HL-60 (cell line): ENCODE results near the gene CDC42BPG.

Experiments used
- GABPA ChIP-seq: IDR thresholded peaks from 2 replicates; pipeline ENCODE4 v1.6.1; 2012; ENCODE audit warnings: low read depth
- POLR2AphosphoS5 ChIP-seq: IDR thresholded peaks from 2 replicates; pipeline ENCODE4 v1.6.1; 2012; ENCODE audit warnings: low read depth
- REST ChIP-seq: IDR thresholded peaks from 2 replicates; pipeline ENCODE4 v1.6.1; 2012; ENCODE audit warnings: low read depth; ENCODE audit not compliant: insufficient replicate concordance
- SPI1 ChIP-seq: IDR thresholded peaks from 2 replicates; pipeline ENCODE4 v1.6.1; 2012; ENCODE audit warnings: low read depth, mild to moderate bottlenecking, borderline replicate concordance
- TF ChIP-seq, protein P1 (sequence below): IDR thresholded peaks from one replicate; pipeline ENCODE4 v1.5.1; 2011; ENCODE audit warnings: low read length, control low read depth, inconsistent platforms; ENCODE audit not compliant: insufficient read depth

- TF ChIP-seq, protein P1, sequence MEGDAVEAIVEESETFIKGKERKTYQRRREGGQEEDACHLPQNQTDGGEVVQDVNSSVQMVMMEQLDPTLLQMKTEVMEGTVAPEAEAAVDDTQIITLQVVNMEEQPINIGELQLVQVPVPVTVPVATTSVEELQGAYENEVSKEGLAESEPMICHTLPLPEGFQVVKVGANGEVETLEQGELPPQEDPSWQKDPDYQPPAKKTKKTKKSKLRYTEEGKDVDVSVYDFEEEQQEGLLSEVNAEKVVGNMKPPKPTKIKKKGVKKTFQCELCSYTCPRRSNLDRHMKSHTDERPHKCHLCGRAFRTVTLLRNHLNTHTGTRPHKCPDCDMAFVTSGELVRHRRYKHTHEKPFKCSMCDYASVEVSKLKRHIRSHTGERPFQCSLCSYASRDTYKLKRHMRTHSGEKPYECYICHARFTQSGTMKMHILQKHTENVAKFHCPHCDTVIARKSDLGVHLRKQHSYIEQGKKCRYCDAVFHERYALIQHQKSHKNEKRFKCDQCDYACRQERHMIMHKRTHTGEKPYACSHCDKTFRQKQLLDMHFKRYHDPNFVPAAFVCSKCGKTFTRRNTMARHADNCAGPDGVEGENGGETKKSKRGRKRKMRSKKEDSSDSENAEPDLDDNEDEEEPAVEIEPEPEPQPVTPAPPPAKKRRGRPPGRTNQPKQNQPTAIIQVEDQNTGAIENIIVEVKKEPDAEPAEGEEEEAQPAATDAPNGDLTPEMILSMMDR, result no peak
- no peak for TF ChIP-seq POLR2AphosphoS5
- no peak for TF ChIP-seq REST
- no peak for TF ChIP-seq GABPA
- TF ChIP-seq SPI1, result peak; percentile 52; the same call in 1 of the 2 replicates
These were observed 34.9 kb upstream of the CDC42BPG start for GRCh38 chr11:64879244-64879900.
